OCI-LY7 (cell line): Measurements from ENCODE around the gene ARHGAP6. TPM values are rescaled to one million over a fixed set of nuclear protein-coding genes. Genes with fewer than 3 reads are reported as not detected.

Experiments used
- BruUV-seq: library from RNA; stranded (reverse); fragments of 400-500 nt; replicated peaks from 2 replicates; lab custom pipeline; 2021; lab: Mats Ljungman, UMichigan
- CTCF ChIA-PET: fragments of 300-600 bp; sonication (Branson Sonifier 250); formaldehyde crosslinking; loops from one replicate; lab custom pipeline; 2022; ENCODE audit warnings: antibody characterized with exemption; ENCODE audit not compliant: unreplicated experiment; lab: Charles Lee
- POLR2A ChIA-PET: fragments of 300-600 bp; sonication (Branson Sonifier 250); formaldehyde crosslinking; loops from one replicate; lab custom pipeline; 2022; ENCODE audit warnings: antibody characterized with exemption; lab: Charles Lee
- DNase-seq: peaks from one replicate; pipeline ENCODE4 v3.0.0-alpha.2; 2015; ENCODE audit warnings: low spot score
- H2AFZ ChIP-seq: fragments of 200-600 bp; sonication (generic), shearing (Covaris generic); 2 replicates; pipeline ENCODE4 v1.6.1; 2014; ENCODE audit warnings: mild to moderate bottlenecking, antibody characterized with exemption, low read length, moderate library complexity
- H3K27ac ChIP-seq: fragments of 200-600 bp; sonication (generic); 2 replicates; pipeline ENCODE4 v1.5.1; 2014; ENCODE audit warnings: mixed run types, low read depth, mild to moderate bottlenecking, moderate library complexity, low read length, inconsistent platforms; ENCODE audit not compliant: poor library complexity, severe bottlenecking
- H3K36me3 ChIP-seq: fragments of 200-600 bp; sonication (generic); 2 replicates; pipeline ENCODE4 v1.6.1; 2014; ENCODE audit warnings: mild to moderate bottlenecking, antibody characterized with exemption, low read length, moderate library complexity, mixed read lengths; ENCODE audit not compliant: insufficient read depth
- H3K4me1 ChIP-seq: fragments of 200-600 bp; sonication (generic); 2 replicates; pipeline ENCODE4 v1.5.1; 2014; ENCODE audit warnings: mild to moderate bottlenecking, low read length; ENCODE audit not compliant: insufficient read depth, poor library complexity, severe bottlenecking
- H3K4me2 ChIP-seq: fragments of 200-600 bp; sonication (generic); 2 replicates; pipeline ENCODE4 v1.6.1; 2014; ENCODE audit warnings: mild to moderate bottlenecking, low read length
- H3K4me3 ChIP-seq: fragments of 200-600 bp; sonication (generic); 2 replicates; pipeline ENCODE4 v1.5.1; 2014; ENCODE audit warnings: mild to moderate bottlenecking, low read depth, low read length; ENCODE audit not compliant: poor library complexity, severe bottlenecking
- H3K79me2 ChIP-seq: fragments of 200-600 bp; sonication (generic); 2 replicates; pipeline ENCODE4 v1.6.1; 2016; ENCODE audit warnings: low read depth, mild to moderate bottlenecking, low read length, moderate library complexity, mixed read lengths; ENCODE audit not compliant: insufficient read depth
- H3K9me2 ChIP-seq: fragments of 200-600 bp; sonication (generic); 2 replicates; pipeline ENCODE4 v1.6.1; 2016; ENCODE audit warnings: mild to moderate bottlenecking, low read length, mixed read lengths; ENCODE audit not compliant: insufficient read depth
- H3K9me3 ChIP-seq: fragments of 200-600 bp; sonication (generic); 2 replicates; pipeline ENCODE4 v1.6.1; 2014; ENCODE audit warnings: mild to moderate bottlenecking, mixed run types, low read length, mixed read lengths
- H4K20me1 ChIP-seq: fragments of 200-600 bp; sonication (generic); 2 replicates; pipeline ENCODE4 v1.6.1; 2014; ENCODE audit warnings: mild to moderate bottlenecking, antibody characterized with exemption, low read length, moderate library complexity, mixed read lengths; ENCODE audit not compliant: insufficient read depth
- EZH2phosphoT487 ChIP-seq: fragments of 200-600 bp; sonication (generic); IDR thresholded peaks from 2 replicates; pipeline ENCODE4 v1.6.1; 2018; ENCODE audit warnings: low read depth, borderline replicate concordance, mild to moderate bottlenecking, mixed run types, antibody characterized with exemption, low read length, moderate library complexity, mixed read lengths
- intact Hi-C: fragments of 100-400 bp; cut with micrococcal nuclease; formaldehyde crosslinking; loops from one replicate; pipeline ENCODE4 v1.10.0; 2022; ENCODE audit not compliant: unreplicated experiment
- total RNA-seq, 2 experiments: library from RNA; depleted of rRNA in 1 of 2; stranded (reverse); fragments of >200 nt in 1 of 2; shearing (Covaris generic) in 1 of 2; gene quantifications; 2 replicates each; pipeline ENCODE4 v1.2.3, GENCODE V29; 2014 to 2022
- TF ChIP-seq, protein P1 (sequence below): fragments of 200-600 bp; sonication (generic); conservative IDR thresholded peaks from 2 replicates; pipeline ENCODE4 v1.5.1; 2014; ENCODE audit warnings: mild to moderate bottlenecking, antibody characterized with exemption, low read length, moderate library complexity, mixed read lengths

The ARHGAP6 gene
- total RNA-seq, 2 experiments from 2014 or later, result not detected

- ChIA-PET CTCF (no interaction called here), POLR2A (no interaction called here)
- Histone ChIP-seq H3K4me1 (no peaks in the 10 kb centered on the region), H3K4me3 (no peak overlapping the region), H2AFZ (no peak overlapping the region), H3K4me2 (no peak overlapping the region), H3K9me2 (no peaks in the 10 kb centered on the region), H3K36me3 (no peaks in the 10 kb centered on the region), H3K9me3 (no peaks in the 10 kb centered on the region), H4K20me1 (no peaks in the 10 kb centered on the region), H3K27ac (no peak overlapping the region), H3K79me2 (no peaks in the 10 kb centered on the region)
- TF ChIP-seq, protein P1, sequence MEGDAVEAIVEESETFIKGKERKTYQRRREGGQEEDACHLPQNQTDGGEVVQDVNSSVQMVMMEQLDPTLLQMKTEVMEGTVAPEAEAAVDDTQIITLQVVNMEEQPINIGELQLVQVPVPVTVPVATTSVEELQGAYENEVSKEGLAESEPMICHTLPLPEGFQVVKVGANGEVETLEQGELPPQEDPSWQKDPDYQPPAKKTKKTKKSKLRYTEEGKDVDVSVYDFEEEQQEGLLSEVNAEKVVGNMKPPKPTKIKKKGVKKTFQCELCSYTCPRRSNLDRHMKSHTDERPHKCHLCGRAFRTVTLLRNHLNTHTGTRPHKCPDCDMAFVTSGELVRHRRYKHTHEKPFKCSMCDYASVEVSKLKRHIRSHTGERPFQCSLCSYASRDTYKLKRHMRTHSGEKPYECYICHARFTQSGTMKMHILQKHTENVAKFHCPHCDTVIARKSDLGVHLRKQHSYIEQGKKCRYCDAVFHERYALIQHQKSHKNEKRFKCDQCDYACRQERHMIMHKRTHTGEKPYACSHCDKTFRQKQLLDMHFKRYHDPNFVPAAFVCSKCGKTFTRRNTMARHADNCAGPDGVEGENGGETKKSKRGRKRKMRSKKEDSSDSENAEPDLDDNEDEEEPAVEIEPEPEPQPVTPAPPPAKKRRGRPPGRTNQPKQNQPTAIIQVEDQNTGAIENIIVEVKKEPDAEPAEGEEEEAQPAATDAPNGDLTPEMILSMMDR, result no peak
- no peak for TF ChIP-seq EZH2phosphoT487
- BruUV-seq, result no TSS peak
- intact Hi-C loops, result no loop called here
- no peak for DNase-seq
Observed at GRCh38 chrX:11290416-11291102, 375.2 kb downstream of the ARHGAP6 start.

DNA sequence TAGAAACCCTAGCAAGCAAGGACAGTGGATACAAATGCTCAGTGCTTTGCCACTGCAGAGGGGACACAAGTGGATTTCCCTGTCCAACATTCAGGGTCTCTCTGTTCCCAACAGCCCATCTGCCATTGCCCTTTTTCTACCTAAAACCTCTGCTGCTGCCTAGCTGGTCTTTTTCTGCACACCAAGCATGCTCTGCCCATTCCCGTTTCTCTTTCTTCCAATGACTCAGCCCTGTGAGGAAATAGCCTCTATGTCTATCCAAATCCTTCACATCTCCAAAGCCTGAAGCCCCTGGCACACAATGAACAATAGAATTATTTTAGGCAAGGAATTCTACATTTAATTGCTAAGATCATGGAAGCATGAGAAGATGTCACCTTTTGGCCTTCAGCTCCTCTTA lies 378.2 kb downstream of the ARHGAP6 start:
- no peak overlapping the region for H2AFZ ChIP-seq
- CTCF ChIA-PET, result no interaction called here

More for the DNA sequence above, 378.2 kb downstream of the ARHGAP6 start:
- Histone ChIP-seq H3K27ac (no peak overlapping the region), H3K79me2 (no peaks in the 10 kb centered on the region), H3K4me2 (no peak overlapping the region), H3K9me2 (no peaks in the 10 kb centered on the region), H3K4me1 (no peaks in the 10 kb centered on the region), H3K4me3 (no peak overlapping the region), H3K36me3 (no peaks in the 10 kb centered on the region), H4K20me1 (no peaks in the 10 kb centered on the region), H3K9me3 (no peaks in the 10 kb centered on the region)
- BruUV-seq, result no TSS peak
- intact Hi-C loops, result no loop called here
- DNase-seq, result no peak
- TF ChIP-seq, protein P1, result no peak
- TF ChIP-seq EZH2phosphoT487, result no peak
- POLR2A ChIA-PET, result no interaction called here
